ENCODE measurements around the gene ASB13.

The ASB13 gene

GRCh38 chr10:5645944-5646617, 20.3 kb downstream of the ASB13 start:
- no peak for DNase-seq

GRCh38 chr10:5645375-5645774, 21.0 kb downstream of the ASB13 start:
- DNase-seq, result no peak

- no peak for DNase-seq
Observed at GRCh38 chr10:5644930-5645329, 21.5 kb downstream of the ASB13 start.

- no peak for DNase-seq
Observed at GRCh38 chr10:5643346-5644067, 22.9 kb downstream of the ASB13 start.

- no peak for DNase-seq
Observed at GRCh38 chr10:5641501-5641900, 24.9 kb downstream of the ASB13 start.

GRCh38 chr10:5640501-5640900, 25.9 kb downstream of the ASB13 start:
- DNase-seq, result no peak

- DNase-seq, result no peak
Observed at GRCh38 chr10:5640036-5640435, 26.4 kb downstream of the ASB13 start.

- no peak for DNase-seq
Observed at GRCh38 chr10:5639066-5639465, 27.3 kb downstream of the ASB13 start.

- DNase-seq, result no peak
Observed at GRCh38 chr10:5638494-5638893, 27.9 kb downstream of the ASB13 start.

GRCh38 chr10:5634918-5635317, 31.5 kb downstream of the ASB13 start:
- DNase-seq, result no peak

- DNase-seq, result no peak
Observed at GRCh38 chr10:5633166-5633749, 33.1 kb downstream of the ASB13 start.

- DNase-seq, result no peak
Observed at GRCh38 chr10:5632446-5632845, 33.9 kb downstream of the ASB13 start.

GRCh38 chr10:5631936-5632335, 34.5 kb downstream of the ASB13 start:
- DNase-seq, result no peak

GRCh38 chr10:5630112-5630436, 36.3 kb downstream of the ASB13 start:
- no peak for DNase-seq

GRCh38 chr10:5629303-5630111, 36.9 kb downstream of the ASB13 start:
- peak; percentile 87 for DNase-seq

GRCh38 chr10:5628451-5629302, 37.7 kb downstream of the ASB13 start:
- DNase-seq, result no peak

GRCh38 chr10:5627486-5628044, 38.8 kb downstream of the ASB13 start:
- no peak for DNase-seq

- no peak for DNase-seq
Observed at GRCh38 chr10:5625992-5626777, 40.2 kb downstream of the ASB13 start.

GRCh38 chr10:5624701-5625100, 41.7 kb downstream of the ASB13 start:
- DNase-seq, result no peak

GRCh38 chr10:5623081-5623748, 43.2 kb downstream of the ASB13 start:
- peak; percentile 72 for DNase-seq
